Effector memory CD8-positive, alpha-beta T cell (primary cell): ENCODE data around the gene NLRP5.
A peak's percentile ranks its signal among the peaks of the same experiment; 100 is the strongest.

Source experiments
- ATAC-seq: fragments of 150-1000 bp; cut with Tn5 transposase; replicated peaks from 2 replicates; pipeline ENCODE4 v1.10.0; 2021; ENCODE audit warnings: mild to moderate bottlenecking, moderate library complexity
- DNase-seq, 3 experiments: peaks; one replicate each; pipeline ENCODE4 v3.0.0; 2021
- H3K27ac Mint-ChIP-seq, 2 donors: one replicate each; pipeline ENCODE4 v1.8.0; 2022; ENCODE audit warnings: mild to moderate bottlenecking in 2 of 2, mixed read lengths in 2 of 2, moderate library complexity in 2 of 2
- H3K27me3 Mint-ChIP-seq, 2 donors: one replicate each; pipeline ENCODE4 v1.8.0; 2022; ENCODE audit warnings: mixed read lengths in 2 of 2
- H3K36me3 Mint-ChIP-seq: one replicate; pipeline ENCODE4 v1.8.0; 2022; ENCODE audit warnings: mild to moderate bottlenecking, moderate library complexity, mixed read lengths; ENCODE audit not compliant: insufficient read depth
- H3K4me1 Mint-ChIP-seq, 2 donors: one replicate each; pipeline ENCODE4 v1.8.0; 2022; ENCODE audit warnings: low read depth in 2 of 2, mixed read lengths in 2 of 2
- H3K4me3 Mint-ChIP-seq, 2 donors: one replicate each; pipeline ENCODE4 v1.8.0; 2022; ENCODE audit warnings: mild to moderate bottlenecking in 2 of 2, mixed read lengths in 2 of 2, moderate library complexity in 2 of 2
- H3K9me3 Mint-ChIP-seq, 2 donors: one replicate each; pipeline ENCODE4 v1.8.0; 2022; ENCODE audit warnings: mixed read lengths in 2 of 2

Gene NLRP5

GRCh38 chr19:56084835-56085536 is 98.4 kb downstream of the NLRP5 start:
- DNase-seq: no peak
- no peak for ATAC-seq
- Mint-ChIP-seq H3K4me3 (no peak overlapping the region), H3K36me3 (peaks cover 7% of the 10 kb centered on the region), H3K27me3 (peaks cover 0 to 11% of the 10 kb centered on the region in 2 donors), H3K9me3 (no peaks in the 10 kb centered on the region), H3K4me1 (peaks cover 11% of the 10 kb centered on the region in 2 donors), H3K27ac (no peak overlapping the region)

DNA sequence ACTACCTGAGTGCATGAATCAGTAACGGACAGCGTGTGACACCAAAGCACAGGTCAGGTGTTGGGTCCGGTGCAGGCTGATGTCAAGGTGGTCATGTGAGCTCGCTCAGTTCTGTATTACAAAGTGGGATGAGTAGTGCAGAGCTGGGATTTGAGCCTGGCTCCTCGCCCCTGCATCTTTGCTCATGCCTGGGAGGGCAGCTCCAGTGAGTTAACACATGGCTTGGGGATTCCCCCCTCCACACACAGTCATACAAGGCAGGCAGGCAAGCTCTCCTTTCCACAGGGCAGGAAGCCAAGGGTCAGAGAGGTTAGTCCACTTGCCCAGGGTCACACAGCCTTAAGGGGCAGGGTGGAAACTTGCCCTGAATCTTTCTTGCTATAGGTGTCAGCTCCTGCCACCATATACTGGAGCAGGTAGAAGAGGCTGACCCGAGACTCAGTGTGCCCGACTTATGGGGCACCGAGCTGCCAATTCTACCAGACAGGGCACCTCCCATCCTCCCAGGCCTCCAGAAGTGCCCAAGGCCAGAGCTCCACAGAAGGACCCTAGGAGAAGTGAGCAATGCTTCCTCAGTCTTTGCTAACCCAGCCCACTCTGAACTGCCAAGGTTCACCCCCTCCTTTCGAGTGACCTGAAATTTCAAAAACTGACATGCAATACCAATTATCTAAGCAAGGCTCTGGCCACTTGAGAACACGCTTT is 99.1 kb downstream of the NLRP5 start:
- H3K27me3 Mint-ChIP-seq: peaks cover 0 to 11% of the 10 kb centered on the region in 2 donors
- DNase-seq (no peak), ATAC-seq (no peak)
- no peaks in the 10 kb centered on the region for H3K9me3 Mint-ChIP-seq
- peaks cover 7% of the 10 kb centered on the region for H3K36me3 Mint-ChIP-seq
- peak overlapping the region in 1 of 2 donors; percentile 29 for H3K27ac Mint-ChIP-seq
- peaks cover 9% of the 10 kb centered on the region in 2 donors for H3K4me1 Mint-ChIP-seq
- no peak overlapping the region for H3K4me3 Mint-ChIP-seq

DNA sequence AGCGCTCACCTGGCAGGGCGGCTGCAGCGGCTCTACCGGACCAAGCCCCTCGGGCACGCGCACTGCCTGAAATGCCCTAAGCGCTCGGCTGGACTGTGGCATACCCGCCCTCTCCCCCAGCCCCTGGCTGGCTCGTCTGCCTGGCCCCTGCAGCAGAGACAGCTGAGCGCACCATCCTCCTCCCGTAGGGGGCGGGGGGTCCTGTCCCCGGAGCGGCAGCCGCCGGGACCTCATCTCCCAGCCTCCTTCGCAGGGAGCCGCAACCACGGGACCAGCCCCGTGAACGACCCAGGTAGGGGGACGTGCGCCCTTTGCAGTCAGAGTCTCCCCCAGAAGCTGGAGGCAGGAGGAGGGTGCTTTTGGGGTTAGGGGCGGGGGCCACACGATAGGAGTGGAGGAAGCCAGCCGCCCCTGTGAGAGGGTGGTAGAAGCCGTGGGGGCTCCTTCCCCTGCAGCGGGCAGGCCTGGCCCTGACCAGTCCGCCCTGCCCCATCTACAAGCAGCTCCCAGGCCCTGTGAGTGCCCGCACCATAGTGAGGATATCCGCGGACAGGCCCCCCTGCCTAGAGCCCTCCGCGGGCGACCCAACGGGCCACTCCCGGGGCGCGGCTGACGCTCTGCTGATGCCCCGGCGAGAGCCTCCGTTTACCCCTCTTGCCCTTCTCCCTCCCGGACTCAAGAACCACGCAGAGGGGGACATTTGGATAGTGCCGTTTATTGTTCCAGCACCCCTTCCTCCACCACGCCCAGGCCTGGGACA is 100.3 kb downstream of the NLRP5 start:
- H3K4me1 Mint-ChIP-seq: peaks cover 3 to 4% of the 10 kb centered on the region in 2 donors
- no peak overlapping the region for H3K27ac Mint-ChIP-seq
- H3K27me3 Mint-ChIP-seq: no peaks in the 10 kb centered on the region
- H3K9me3 Mint-ChIP-seq: no peaks in the 10 kb centered on the region
- no peak for DNase-seq
- no peak for ATAC-seq
- peaks cover 11% of the 10 kb centered on the region for H3K36me3 Mint-ChIP-seq
- no peak overlapping the region for H3K4me3 Mint-ChIP-seq

DNA sequence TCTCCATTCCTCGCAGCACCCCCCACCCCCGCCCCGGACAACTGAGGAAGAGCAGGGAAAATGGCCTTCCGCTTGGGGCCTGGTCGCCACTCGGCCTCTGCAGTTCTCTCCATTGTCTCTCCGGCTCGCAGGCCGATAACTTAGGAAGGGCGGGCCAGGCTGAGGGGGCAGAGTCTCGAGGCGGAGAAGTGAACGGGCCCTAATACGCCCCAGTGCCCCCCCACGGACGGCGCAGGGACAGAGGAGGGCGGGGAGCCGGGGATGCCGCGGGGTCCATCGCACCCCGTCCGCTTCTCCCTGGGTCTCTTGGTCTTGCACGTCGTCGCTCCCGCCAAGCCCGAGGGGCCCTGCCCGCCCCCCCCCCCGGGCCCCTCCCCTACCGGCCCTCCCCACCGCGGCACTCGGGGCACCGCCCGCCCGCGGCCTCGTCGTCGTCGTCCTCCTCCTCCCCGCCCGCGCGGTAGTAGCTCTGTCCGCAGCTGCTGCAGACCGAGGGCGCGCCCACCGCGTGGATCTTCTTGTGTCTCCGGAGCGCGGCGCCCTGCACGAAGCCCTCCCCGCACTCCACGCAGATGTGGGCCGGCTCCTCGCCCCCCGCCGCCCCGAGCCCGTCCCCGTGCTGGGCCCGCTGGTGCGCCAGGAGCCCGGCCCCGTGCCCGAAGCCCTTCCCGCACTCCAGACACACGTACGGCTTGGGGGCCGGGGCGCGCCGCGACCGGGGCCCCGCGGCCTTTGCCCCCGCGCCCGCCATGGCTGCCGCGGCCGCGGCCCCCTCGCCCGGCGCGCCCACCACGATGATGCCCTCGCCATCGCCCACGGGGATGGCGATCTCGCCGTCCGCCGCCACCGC is 101.3 kb downstream of the NLRP5 start:
- Mint-ChIP-seq H3K27me3 (no peaks in the 10 kb centered on the region), H3K9me3 (no peaks in the 10 kb centered on the region), H3K36me3 (peaks cover 11% of the 10 kb centered on the region), H3K27ac (no peak overlapping the region), H3K4me1 (peaks cover 7 to 8% of the 10 kb centered on the region in 2 donors), H3K4me3 (no peak overlapping the region)
- DNase-seq (no peak), ATAC-seq (no peak)

GRCh38 chr19:56088497-56089215 is 102.1 kb downstream of the NLRP5 start:
- ATAC-seq (no peak), DNase-seq (no peak)
- Mint-ChIP-seq H3K4me1 (peaks cover 10% of the 10 kb centered on the region in 2 donors), H3K27me3 (no peaks in the 10 kb centered on the region), H3K4me3 (no peak overlapping the region), H3K9me3 (no peaks in the 10 kb centered on the region), H3K36me3 (peaks cover 13% of the 10 kb centered on the region), H3K27ac (no peak overlapping the region)

- DNase-seq (no peak), ATAC-seq (no peak)
- H3K4me3 Mint-ChIP-seq: no peak overlapping the region
- no peaks in the 10 kb centered on the region for H3K9me3 Mint-ChIP-seq
- peaks cover 13% of the 10 kb centered on the region for H3K36me3 Mint-ChIP-seq
- H3K27me3 Mint-ChIP-seq: no peaks in the 10 kb centered on the region
- peaks cover 10% of the 10 kb centered on the region in 2 donors for H3K4me1 Mint-ChIP-seq
- H3K27ac Mint-ChIP-seq: no peak overlapping the region
These were observed 102.8 kb downstream of the NLRP5 start for GRCh38 chr19:56089344-56089743.

GRCh38 chr19:56091066-56091490 is 104.5 kb downstream of the NLRP5 start:
- ATAC-seq (no peak), DNase-seq (no peak)
- Mint-ChIP-seq H3K9me3 (no peaks in the 10 kb centered on the region), H3K27me3 (no peaks in the 10 kb centered on the region), H3K4me3 (peak overlapping the region; percentile 28 to 52), H3K27ac (peak overlapping the region; percentile 38 to 63), H3K4me1 (peaks cover 15 to 18% of the 10 kb centered on the region in 2 donors), H3K36me3 (peaks cover 15% of the 10 kb centered on the region)

- Mint-ChIP-seq H3K4me1 (peaks cover 15 to 18% of the 10 kb centered on the region in 2 donors), H3K27ac (peak overlapping the region; percentile 38 to 63), H3K36me3 (peaks cover 17% of the 10 kb centered on the region), H3K27me3 (no peaks in the 10 kb centered on the region), H3K4me3 (peak overlapping the region in 1 of 2 donors; percentile 18), H3K9me3 (no peaks in the 10 kb centered on the region)
- no peak for DNase-seq
- peak; percentile 49 for ATAC-seq
These were observed 105.4 kb downstream of the NLRP5 start for GRCh38 chr19:56091751-56092546.

GRCh38 chr19:56092685-56093631 is 106.4 kb downstream of the NLRP5 start:
- Mint-ChIP-seq H3K27me3 (no peaks in the 10 kb centered on the region), H3K4me1 (peaks cover 15 to 18% of the 10 kb centered on the region in 2 donors), H3K27ac (no peak overlapping the region), H3K4me3 (no peak overlapping the region), H3K36me3 (peaks cover 19% of the 10 kb centered on the region), H3K9me3 (no peaks in the 10 kb centered on the region)
- ATAC-seq: no peak
- no peak for DNase-seq

- H3K4me1 Mint-ChIP-seq: peaks cover 15% of the 10 kb centered on the region in 2 donors
- ATAC-seq: no peak
- H3K36me3 Mint-ChIP-seq: peaks cover 21% of the 10 kb centered on the region
- H3K9me3 Mint-ChIP-seq: no peaks in the 10 kb centered on the region
- no peak for DNase-seq
- no peak overlapping the region for H3K4me3 Mint-ChIP-seq
- no peaks in the 10 kb centered on the region for H3K27me3 Mint-ChIP-seq
- H3K27ac Mint-ChIP-seq: no peak overlapping the region
These were observed 107.9 kb downstream of the NLRP5 start for GRCh38 chr19:56094449-56094848.

GRCh38 chr19:56096665-56097064 is 110.1 kb downstream of the NLRP5 start:
- no peaks in the 10 kb centered on the region for H3K27me3 Mint-ChIP-seq
- H3K27ac Mint-ChIP-seq: no peak overlapping the region
- no peak for ATAC-seq
- H3K4me1 Mint-ChIP-seq: peaks cover 11 to 15% of the 10 kb centered on the region in 2 donors
- H3K36me3 Mint-ChIP-seq: peaks cover 15% of the 10 kb centered on the region
- no peak overlapping the region for H3K4me3 Mint-ChIP-seq
- DNase-seq: no peak
- no peaks in the 10 kb centered on the region for H3K9me3 Mint-ChIP-seq
